Prostate gland (tissue), 2 donors: ENCODE data around the gene ICA1.

Experiments
- POLR2A ChIP-seq: fragments of 450-650 bp; IDR thresholded peaks from one replicate; pipeline ENCODE4 v1.6.1; 2016; ENCODE audit warnings: antibody characterized with exemption, mild to moderate bottlenecking
- POLR2AphosphoS5 ChIP-seq: sonication (generic); formaldehyde crosslinking; IDR thresholded peaks from one replicate; pipeline ENCODE4 v1.6.1; 2017; ENCODE audit warnings: antibody characterized with exemption
- TF ChIP-seq, protein P1 (sequence below), 4 experiments: fragments of 200-600 bp in 2 of 4; fragments of 450-650 bp in 2 of 4; sonication (generic) in 2 of 4; IDR thresholded peaks; 1 replicate in 3 of 4; 2 replicates in 1 of 4; pipeline ENCODE4 v1.5.1; 2016 to 2019; ENCODE audit warnings: antibody characterized with exemption in 4 of 4, mild to moderate bottlenecking in 2 of 4, moderate library complexity in 2 of 4

DNA sequence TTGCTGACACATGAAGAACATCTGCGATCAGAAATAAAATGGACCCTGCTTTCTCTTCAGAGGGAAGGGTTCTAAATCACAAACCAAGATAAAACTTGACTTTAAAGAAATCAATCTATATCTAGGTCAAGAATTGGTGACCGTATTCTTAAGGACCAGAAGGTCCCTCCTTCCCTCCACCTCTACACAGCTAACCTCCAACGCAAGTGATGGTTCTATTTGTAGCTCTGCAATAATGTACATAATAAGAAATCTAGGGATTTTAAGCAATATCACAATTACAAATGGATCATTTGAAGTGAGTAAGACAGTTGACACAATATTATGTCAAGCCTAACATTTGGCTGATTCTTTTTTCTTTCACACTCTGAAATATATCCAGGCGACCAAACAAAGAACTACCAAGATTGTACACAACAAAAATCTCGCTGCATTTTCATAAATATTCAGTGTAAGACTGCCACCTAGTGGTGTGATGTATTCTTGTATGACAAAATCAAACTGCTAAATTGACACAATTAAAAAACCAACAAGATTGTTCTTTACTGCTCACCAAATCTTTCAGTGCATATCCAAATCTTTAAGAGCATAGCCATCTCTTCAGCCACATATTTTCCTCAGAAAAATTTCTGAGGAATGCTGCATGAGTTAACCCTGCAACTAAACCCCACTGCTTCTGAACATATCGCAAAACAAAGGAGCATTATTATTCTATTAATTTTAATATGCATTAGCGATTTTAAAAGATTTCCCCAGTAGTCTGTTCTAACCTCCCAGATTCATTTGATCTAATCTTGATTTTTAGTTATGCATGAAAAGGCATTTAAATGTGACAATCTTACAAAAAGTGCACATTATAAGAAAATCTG, 44.5 kb downstream of the ICA1 start:
- no peak for TF ChIP-seq POLR2A
- TF ChIP-seq, protein P1, sequence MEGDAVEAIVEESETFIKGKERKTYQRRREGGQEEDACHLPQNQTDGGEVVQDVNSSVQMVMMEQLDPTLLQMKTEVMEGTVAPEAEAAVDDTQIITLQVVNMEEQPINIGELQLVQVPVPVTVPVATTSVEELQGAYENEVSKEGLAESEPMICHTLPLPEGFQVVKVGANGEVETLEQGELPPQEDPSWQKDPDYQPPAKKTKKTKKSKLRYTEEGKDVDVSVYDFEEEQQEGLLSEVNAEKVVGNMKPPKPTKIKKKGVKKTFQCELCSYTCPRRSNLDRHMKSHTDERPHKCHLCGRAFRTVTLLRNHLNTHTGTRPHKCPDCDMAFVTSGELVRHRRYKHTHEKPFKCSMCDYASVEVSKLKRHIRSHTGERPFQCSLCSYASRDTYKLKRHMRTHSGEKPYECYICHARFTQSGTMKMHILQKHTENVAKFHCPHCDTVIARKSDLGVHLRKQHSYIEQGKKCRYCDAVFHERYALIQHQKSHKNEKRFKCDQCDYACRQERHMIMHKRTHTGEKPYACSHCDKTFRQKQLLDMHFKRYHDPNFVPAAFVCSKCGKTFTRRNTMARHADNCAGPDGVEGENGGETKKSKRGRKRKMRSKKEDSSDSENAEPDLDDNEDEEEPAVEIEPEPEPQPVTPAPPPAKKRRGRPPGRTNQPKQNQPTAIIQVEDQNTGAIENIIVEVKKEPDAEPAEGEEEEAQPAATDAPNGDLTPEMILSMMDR (IDR thresholded peaks at IDR 0.05), result peak; percentile 73 to 89 (median 86)
- peak; percentile 8 for TF ChIP-seq POLR2AphosphoS5
